IMR-90 (cell line): Measurements from ENCODE around the gene WDR89.

ENCODE experiments used
- CHD1 ChIP-seq: IDR thresholded peaks from 2 replicates; pipeline ENCODE4 v1.6.1; 2012; ENCODE audit warnings: low read depth, low read length, improper control_type of control experiment
- CTCF ChIP-seq: conservative IDR thresholded peaks from 2 replicates; pipeline ENCODE4 v1.5.1; 2012; ENCODE audit warnings: mild to moderate bottlenecking, low read depth, low read length, improper control_type of control experiment
- POLR2A ChIP-seq: IDR thresholded peaks from 2 replicates; pipeline ENCODE4 v1.6.1; 2012; ENCODE audit warnings: mild to moderate bottlenecking, low read depth, low read length
- RAD21 ChIP-seq: IDR thresholded peaks from 2 replicates; pipeline ENCODE4 v1.6.1; 2012; ENCODE audit warnings: low read length, improper control_type of control experiment
- RCOR1 ChIP-seq: IDR thresholded peaks from 2 replicates; pipeline ENCODE4 v1.6.1; 2012; ENCODE audit warnings: mild to moderate bottlenecking, low read length, improper control_type of control experiment; ENCODE audit not compliant: insufficient replicate concordance

- no peak for TF ChIP-seq CTCF
- no peak for TF ChIP-seq RCOR1
- TF ChIP-seq POLR2A, result no peak
- TF ChIP-seq CHD1, result no peak
- TF ChIP-seq RAD21, result no peak
These were observed 44.5 kb downstream of the WDR89 start for GRCh38 chr14:63596998-63597658.
